Psoas muscle (tissue), 8 donors: ENCODE data around the gene BPIFA3. TPM values are rescaled to one million over a fixed set of nuclear protein-coding genes. Genes with fewer than 3 reads are reported as not detected.

Experiments used
- ATAC-seq, 4 donors: fragments of 200-7000 bp; cut with Tn5 transposase; one replicate each; pipeline ENCODE4 v1.9.1; 2020; ENCODE audit warnings: moderate library complexity in 3 of 4, mild to moderate bottlenecking in 2 of 4
- DNase-seq, 2 donors: peaks; one replicate each; pipeline ENCODE4 v3.0.0-alpha.2; 2020
- H3K27ac ChIP-seq: fragments of 200-600 bp; one replicate; pipeline ENCODE4 v1.8.0; 2022
- H3K27me3 ChIP-seq, 3 donors: fragments of 200-600 bp in 1 of 3; one replicate each; pipeline versions ENCODE4 v1.6.1 to v1.8.0; 2013 to 2022; ENCODE audit warnings: low read length in 2 of 3, mild to moderate bottlenecking in 2 of 3, moderate library complexity in 1 of 3; ENCODE audit not compliant: insufficient read depth in 3 of 3
- H3K36me3 ChIP-seq, 2 donors: fragments of 200-600 bp in 1 of 2; one replicate each; pipeline versions ENCODE4 v1.6.1 to v1.8.0; 2013 to 2022; ENCODE audit warnings: low read depth in 1 of 2, mild to moderate bottlenecking in 1 of 2, moderate library complexity in 1 of 2; ENCODE audit not compliant: insufficient read depth in 1 of 2
- H3K4me1 ChIP-seq: fragments of 200-600 bp; one replicate; pipeline ENCODE4 v1.8.0; 2022
- H3K4me3 ChIP-seq: fragments of 200-600 bp; one replicate; pipeline ENCODE4 v1.8.0; 2022; ENCODE audit warnings: mild to moderate bottlenecking
- H3K9me3 ChIP-seq: fragments of 200-600 bp; one replicate; pipeline ENCODE4 v1.8.0; 2022
- WGBS, 3 donors: extraction: QIAGEN DNeasy Blood & Tissue Kit; methylation state at CpG; one replicate each; pipeline versions ENCODE4 v1.1.6 to v1.1.7; 2013; 5-methylcytosine and 5-hydroxymethylcytosine counted together
- intact Hi-C, 2 donors: fragments of 100-400 bp; cut with DNase I; formaldehyde crosslinking; loops; one replicate each; pipeline versions ENCODE4 v1.11.0 to v1.14.2; 2022
- long read RNA-seq, 2 donors: library from polyadenylated mRNA; unstranded; transcript quantifications; one replicate each; pipeline ENCODE4 v2.0.0, GENCODE V29; 2021
- polyA plus RNA-seq, 3 donors: library from polyadenylated mRNA; stranded (reverse); fragments of 200-250 nt; gene quantifications; one replicate each; pipeline ENCODE4 v1.2.3, GENCODE V29; 2013
- total RNA-seq, 4 donors: library from RNA; stranded (reverse); fragmentation: NEBNext Ultra II Directional in 2 of 4; extraction: Animal tissue kit (Norgen Biotek cat#: 25700) in 2 of 4; gene quantifications; one replicate each; pipeline versions ENCODE4 v1.2.1 to v1.2.4, GENCODE V29; 2021 to 2023
- TF ChIP-seq, protein P1 (sequence below): fragments of 200-600 bp; IDR thresholded peaks from one replicate; pipeline ENCODE4 v1.8.0; 2022; ENCODE audit warnings: antibody characterized with exemption
- donor health status: healthy with polysubstance abuse.
- donor health status: DM: no; HTN: no; CAD: no; lungs with moderate emphysema.
- donor health status: Bipolar disorder and iron deficiency.
- donor health status: healthy.
- donor health status: DM: yes; HTN: yes; CAD: no.
- donor health status: DM: no; HTN: no; CAD: no.
- donor health status: DM: no; HTN: no; CAD: no.
- donor health status: DM: yes; HTN: yes; CAD: no.

Gene BPIFA3
- not detected for total RNA-seq
- polyA plus RNA-seq, result not detected
- long read RNA-seq, donor 1, result 0 reads
- long read RNA-seq, donor 2, result 0 reads

DNA sequence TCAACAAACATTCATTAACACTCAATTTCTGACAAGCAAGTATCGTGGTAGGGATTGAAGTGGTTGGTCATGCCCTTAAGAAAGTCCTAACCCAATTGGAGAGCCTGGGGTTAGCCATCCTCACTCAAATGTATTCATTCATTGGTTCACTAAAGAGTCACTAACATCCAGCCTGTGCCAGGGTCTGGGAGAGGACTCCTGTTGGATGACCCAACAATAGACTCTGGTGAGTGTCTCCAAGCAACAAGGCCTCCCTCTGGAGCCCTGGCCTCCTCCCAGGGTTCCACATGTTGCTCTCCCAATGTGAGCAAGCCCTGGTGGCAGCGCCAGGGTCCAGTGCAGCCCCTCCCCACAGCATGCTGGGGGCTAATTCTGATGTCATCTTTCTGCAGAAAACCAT, at the start of gene BPIFA3:
BPIFA3 (plus strand) TSS at position 301 of the 400 bp plus-strand sequence. CDS start 185 bp downstream, outside the sequence.
- no peaks in the 10 kb centered on the region for H3K36me3 ChIP-seq
- TF ChIP-seq, protein P1, sequence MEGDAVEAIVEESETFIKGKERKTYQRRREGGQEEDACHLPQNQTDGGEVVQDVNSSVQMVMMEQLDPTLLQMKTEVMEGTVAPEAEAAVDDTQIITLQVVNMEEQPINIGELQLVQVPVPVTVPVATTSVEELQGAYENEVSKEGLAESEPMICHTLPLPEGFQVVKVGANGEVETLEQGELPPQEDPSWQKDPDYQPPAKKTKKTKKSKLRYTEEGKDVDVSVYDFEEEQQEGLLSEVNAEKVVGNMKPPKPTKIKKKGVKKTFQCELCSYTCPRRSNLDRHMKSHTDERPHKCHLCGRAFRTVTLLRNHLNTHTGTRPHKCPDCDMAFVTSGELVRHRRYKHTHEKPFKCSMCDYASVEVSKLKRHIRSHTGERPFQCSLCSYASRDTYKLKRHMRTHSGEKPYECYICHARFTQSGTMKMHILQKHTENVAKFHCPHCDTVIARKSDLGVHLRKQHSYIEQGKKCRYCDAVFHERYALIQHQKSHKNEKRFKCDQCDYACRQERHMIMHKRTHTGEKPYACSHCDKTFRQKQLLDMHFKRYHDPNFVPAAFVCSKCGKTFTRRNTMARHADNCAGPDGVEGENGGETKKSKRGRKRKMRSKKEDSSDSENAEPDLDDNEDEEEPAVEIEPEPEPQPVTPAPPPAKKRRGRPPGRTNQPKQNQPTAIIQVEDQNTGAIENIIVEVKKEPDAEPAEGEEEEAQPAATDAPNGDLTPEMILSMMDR, result no peak
- H3K4me1 ChIP-seq, result no peaks in the 10 kb centered on the region
- peaks cover 0 to 16% (median 9%) of the 10 kb centered on the region in 3 donors for H3K27me3 ChIP-seq
- no peak for DNase-seq
- WGBS, 3 donors, result 65 to 80% (median 71%) methylated on average over 2 of the region's 2 CpGs
- intact Hi-C loops, result no loop called here
- no peak within 1 kb of the TSS for H3K27ac ChIP-seq
- ATAC-seq, result no peak
- H3K9me3 ChIP-seq, result no peaks in the 10 kb centered on the region
- H3K4me3 ChIP-seq, result no peak within 1 kb of the TSS

DNA sequence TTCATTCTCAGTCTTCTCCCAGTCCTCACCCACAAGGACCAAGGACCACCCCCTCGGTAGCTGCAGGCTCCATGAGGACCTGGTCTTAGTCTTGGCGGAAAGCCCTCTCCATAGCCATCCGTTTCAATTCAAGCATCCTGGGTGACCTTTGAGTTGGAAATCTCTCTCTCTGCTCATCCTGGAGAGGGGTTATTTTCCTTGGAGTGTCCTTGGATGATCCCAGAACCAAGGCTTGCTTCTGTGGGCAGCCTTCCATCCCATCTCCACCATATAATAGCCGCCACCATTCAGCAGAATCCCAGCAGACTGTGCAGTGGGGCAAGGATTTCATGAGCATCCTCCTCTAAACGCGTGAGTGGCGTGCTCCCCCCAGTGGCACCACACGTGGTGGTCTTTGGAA, 49.3 kb upstream of the BPIFA3 start, which contains the start of gene BPIFA2:
BPIFA2 (plus strand) TSS at position 301 of the 400 bp plus-strand sequence. CDS start 987 bp downstream, outside the sequence.
- no peak within 1 kb of the TSS for H3K4me3 ChIP-seq
- H3K27ac ChIP-seq, result no peak within 1 kb of the TSS
- ATAC-seq, result no peak
- H3K36me3 ChIP-seq, result no peaks in the 10 kb centered on the region
- H3K27me3 ChIP-seq, result peaks cover 0 to 3% (median 0%) of the 10 kb centered on the region in 3 donors
- WGBS, 3 donors, result 70 to 77% (median 73%) methylated on average over 8 of the region's 8 CpGs
- H3K9me3 ChIP-seq, result peaks cover 22% of the 10 kb centered on the region
- H3K4me1 ChIP-seq, result no peaks in the 10 kb centered on the region
- TF ChIP-seq, protein P1, result no peak
- DNase-seq, result no peak
- intact Hi-C loops, result loop anchor here in 1 of 2 donors (10.0 kb wide), 1 partner anchor 63 kb away; no protein-coding TSS in a partner anchor

DNA sequence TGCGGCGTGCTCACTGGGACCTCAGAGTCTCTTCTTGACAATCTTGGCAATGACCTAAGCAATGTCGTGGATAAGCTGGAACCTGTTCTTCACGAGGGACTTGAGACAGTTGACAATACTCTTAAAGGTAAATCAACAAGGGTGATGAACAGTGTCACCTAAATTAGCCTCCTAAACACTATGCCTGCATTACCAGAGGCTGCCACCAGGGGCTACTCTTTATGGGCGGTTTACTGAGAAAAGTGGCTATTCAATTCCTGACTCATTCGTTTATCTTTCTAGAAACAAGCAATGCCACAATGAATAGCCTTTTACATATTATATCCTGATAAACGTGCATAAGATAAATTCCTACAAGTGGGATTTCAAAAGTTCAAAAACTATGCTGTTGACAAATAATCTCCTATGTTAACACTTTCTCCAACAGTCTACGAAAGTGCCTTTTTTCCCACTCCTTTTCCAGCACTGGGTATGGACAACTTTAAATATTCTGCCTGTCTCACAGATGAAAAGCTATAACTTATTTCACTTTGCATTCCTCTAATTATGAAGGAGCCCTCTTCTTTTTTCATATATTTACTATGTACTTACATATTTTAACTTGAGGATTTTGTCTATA, 47.9 kb upstream of the BPIFA3 start:
- Histone ChIP-seq H3K27me3 (peaks cover 0 to 3% (median 0%) of the 10 kb centered on the region in 3 donors), H3K27ac (no peak overlapping the region), H3K9me3 (peaks cover 22% of the 10 kb centered on the region), H3K4me3 (no peak overlapping the region), H3K4me1 (no peaks in the 10 kb centered on the region), H3K36me3 (no peaks in the 10 kb centered on the region)
- intact Hi-C loops, result loop anchor here in 1 of 2 donors (10.0 kb wide), 1 partner anchor 64 kb away; no protein-coding TSS in a partner anchor
- DNase-seq, result no peak
- no peak for ATAC-seq
- TF ChIP-seq, protein P1, result peak; percentile 52
- WGBS, 3 donors, result 49 to 50% (median 50%) methylated on average over 8 of the region's 8 CpGs

DNA sequence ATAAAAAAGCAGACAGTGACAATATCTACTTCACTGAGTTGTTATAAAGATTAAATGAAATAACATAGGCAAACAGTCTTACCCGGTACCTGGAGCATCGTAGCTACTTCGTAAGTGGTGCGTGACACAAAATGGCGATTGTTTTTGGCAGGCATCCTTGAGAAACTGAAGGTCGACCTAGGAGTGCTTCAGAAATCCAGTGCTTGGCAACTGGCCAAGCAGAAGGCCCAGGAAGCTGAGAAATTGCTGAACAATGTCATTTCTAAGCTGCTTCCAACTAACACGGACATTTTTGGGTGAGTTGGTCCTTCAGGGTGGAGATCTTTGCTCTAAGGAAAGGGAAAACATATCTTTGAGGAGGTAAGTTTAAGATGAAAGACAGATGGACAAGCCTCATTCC, 44.4 kb upstream of the BPIFA3 start:
- ATAC-seq, result no peak
- Histone ChIP-seq H3K4me3 (no peak overlapping the region), H3K4me1 (no peaks in the 10 kb centered on the region), H3K27me3 (peaks cover 0 to 1% (median 0%) of the 10 kb centered on the region in 3 donors), H3K36me3 (no peaks in the 10 kb centered on the region), H3K27ac (no peak overlapping the region), H3K9me3 (peaks cover 22% of the 10 kb centered on the region)
- TF ChIP-seq, protein P1, result no peak
- DNase-seq, result no peak
- 53 to 57% (median 55%) methylated on average over 7 of the region's 7 CpGs for WGBS, 3 donors
- intact Hi-C loops, result no loop called here
